Liver (tissue), 9 donors: Measurements from ENCODE around the gene CFAP299. TPM values are rescaled to one million over a fixed set of nuclear protein-coding genes. Genes with fewer than 3 reads are reported as not detected.

Source experiments
- DNase-seq: peaks from one replicate; pipeline ENCODE4 v3.0.0-alpha.2; 2017; ENCODE audit warnings: low spot score
- H3K27ac ChIP-seq, 2 donors: one replicate each; pipeline ENCODE4 v1.7.0; 2013; ENCODE audit warnings: inconsistent platforms in 2 of 2, low read length in 2 of 2, control low read depth in 1 of 2, low read depth in 1 of 2, mild to moderate bottlenecking in 1 of 2
- H3K27me3 ChIP-seq, 4 donors: one replicate each; pipeline versions ENCODE4 v1.6.1 to v1.7.0; 2013; ENCODE audit warnings: low read length in 3 of 4, inconsistent platforms in 1 of 4, mild to moderate bottlenecking in 1 of 4, moderate library complexity in 1 of 4; ENCODE audit not compliant: control insufficient read depth in 4 of 4, insufficient read depth in 4 of 4
- H3K36me3 ChIP-seq, 4 donors: one replicate each; pipeline versions ENCODE4 v1.6.1 to v1.7.0; 2013; ENCODE audit warnings: low read length in 3 of 4, mild to moderate bottlenecking in 3 of 4, low read depth in 1 of 4, moderate library complexity in 1 of 4; ENCODE audit not compliant: control insufficient read depth in 4 of 4, insufficient read depth in 3 of 4
- H3K4me1 ChIP-seq, 4 donors: one replicate each; pipeline versions ENCODE4 v1.6.1 to v1.7.0; 2013; ENCODE audit warnings: low read length in 3 of 4, mild to moderate bottlenecking in 3 of 4, moderate library complexity in 1 of 4; ENCODE audit not compliant: control insufficient read depth in 4 of 4, insufficient read depth in 4 of 4
- H3K4me3 ChIP-seq, 3 donors: one replicate each; pipeline versions ENCODE4 v1.6.1 to v1.7.0; 2013; ENCODE audit warnings: low read length in 3 of 3, control low read depth in 1 of 3, low read depth in 1 of 3, mild to moderate bottlenecking in 1 of 3
- H3K9ac ChIP-seq, 2 donors: one replicate each; pipeline ENCODE4 v1.7.0; 2013; ENCODE audit warnings: low read length in 2 of 2, mild to moderate bottlenecking in 2 of 2, moderate library complexity in 2 of 2, control low read depth in 1 of 2, low read depth in 1 of 2
- H3K9me3 ChIP-seq, 4 donors: one replicate each; pipeline versions ENCODE4 v1.6.1 to v1.7.0; 2013; ENCODE audit warnings: low read length in 3 of 4; ENCODE audit not compliant: control insufficient read depth in 4 of 4
- ATF3 ChIP-seq: IDR thresholded peaks from 2 replicates; pipeline ENCODE4 v1.6.1; 2016; ENCODE audit warnings: antibody characterized with exemption
- CTCF ChIP-seq: fragments of 150-350 bp; IDR thresholded peaks from 2 replicates; pipeline ENCODE4 v1.5.1; 2017; ENCODE audit warnings: improper control_type of control experiment, low read depth, low read length; ENCODE audit not compliant: missing input control
- EGR1 ChIP-seq, 2 donors: IDR thresholded peaks; 2 replicates each; pipeline ENCODE4 v1.6.1; 2016 to 2018; ENCODE audit warnings: antibody characterized with exemption in 2 of 2, low read depth in 2 of 2
- FOXA1 ChIP-seq: IDR thresholded peaks from 2 replicates; pipeline ENCODE4 v1.6.1; 2016; ENCODE audit warnings: antibody characterized with exemption
- FOXA2 ChIP-seq: IDR thresholded peaks from 2 replicates; pipeline ENCODE4 v1.6.1; 2016; ENCODE audit warnings: antibody characterized with exemption
- HNF4A ChIP-seq, 2 donors: conservative IDR thresholded peaks; 2 replicates each; pipeline ENCODE4 v1.6.1; 2016; ENCODE audit warnings: antibody characterized with exemption in 2 of 2, mild to moderate bottlenecking in 2 of 2
- HNF4G ChIP-seq: IDR thresholded peaks from 2 replicates; pipeline ENCODE4 v1.6.1; 2016; ENCODE audit warnings: antibody characterized with exemption
- MAX ChIP-seq: IDR thresholded peaks from 2 replicates; pipeline ENCODE4 v1.6.1; 2016; ENCODE audit warnings: antibody characterized with exemption
- NR2F2 ChIP-seq: IDR thresholded peaks from 2 replicates; pipeline ENCODE4 v1.6.1; 2016; ENCODE audit warnings: antibody characterized with exemption
- RAD21 ChIP-seq, 2 donors: IDR thresholded peaks; 2 replicates each; pipeline ENCODE4 v1.6.1; 2016; ENCODE audit warnings: antibody characterized with exemption in 2 of 2, mild to moderate bottlenecking in 2 of 2
- REST ChIP-seq: IDR thresholded peaks from 2 replicates; pipeline ENCODE4 v1.6.1; 2016; ENCODE audit warnings: antibody characterized with exemption, mild to moderate bottlenecking
- RXRA ChIP-seq, 2 donors: IDR thresholded peaks; 2 replicates each; pipeline ENCODE4 v1.6.1; 2017 to 2018; ENCODE audit warnings: antibody characterized with exemption in 2 of 2, mild to moderate bottlenecking in 1 of 2
- SP1 ChIP-seq: IDR thresholded peaks from 2 replicates; pipeline ENCODE4 v1.6.1; 2018; ENCODE audit warnings: antibody characterized with exemption, mild to moderate bottlenecking
- TAF1 ChIP-seq: conservative IDR thresholded peaks from 2 replicates; pipeline ENCODE4 v1.6.1; 2016; ENCODE audit warnings: antibody characterized with exemption, mild to moderate bottlenecking
- YY1 ChIP-seq: IDR thresholded peaks from 2 replicates; pipeline ENCODE4 v1.6.1; 2016; ENCODE audit warnings: antibody characterized with exemption, mild to moderate bottlenecking
- ZBTB33 ChIP-seq: IDR thresholded peaks from 2 replicates; pipeline ENCODE4 v1.6.1; 2016; ENCODE audit warnings: antibody characterized with exemption
- WGBS: extraction: QIAGEN DNeasy Blood & Tissue Kit; methylation state at CpG from one replicate; pipeline ENCODE4 v1.1.7; 2013; 5-methylcytosine and 5-hydroxymethylcytosine counted together
- polyA plus RNA-seq, 2 donors: library from polyadenylated mRNA; stranded (reverse) in 1 of 2; unstranded in 1 of 2; fragments of 200-250 nt in 1 of 2; fragments of >200 nt in 1 of 2; fragmentation: Nextera tagmentation in 1 of 2; extraction: Ambion mirVana in 1 of 2; gene quantifications; one replicate each; pipeline versions ENCODE4 v1.2.1 to v1.2.3, GENCODE V29; 2013 to 2015
- total RNA-seq, 2 donors: library from RNA; depleted of rRNA; stranded (reverse); fragments of >200 nt; gene quantifications; one replicate each; pipeline ENCODE4 v1.2.3, GENCODE V29; 2014
- donor health status: healthy.
- donor health status: healthy.
- donor health status: healthy.
- donor health status: healthy.
- donor health status: healthy.

CFAP299 gene
- total and polyA plus RNA-seq, 4 donors, result not detected

- Histone ChIP-seq H3K36me3 (no peaks in the 10 kb centered on the region), H3K27me3 (no peaks in the 10 kb centered on the region), H3K9ac (no peak overlapping the region), H3K4me1 (no peaks in the 10 kb centered on the region), H3K9me3 (no peaks in the 10 kb centered on the region), H3K4me3 (no peak overlapping the region), H3K27ac (no peak overlapping the region)
- no peak for DNase-seq
- no peak for TF ChIP-seq SP1
- no peak for TF ChIP-seq HNF4G
- TF ChIP-seq ATF3, result no peak
- no peak for TF ChIP-seq RAD21 (IDR thresholded peaks at IDR 0.05)
- TF ChIP-seq TAF1, result no peak
- no peak for TF ChIP-seq CTCF
- no peak for TF ChIP-seq FOXA2
- no peak for TF ChIP-seq MAX
- TF ChIP-seq NR2F2, result no peak
- no peak for TF ChIP-seq YY1
- no peak for TF ChIP-seq REST
- no peak for TF ChIP-seq RXRA (IDR thresholded peaks at IDR 0.05)
- TF ChIP-seq FOXA1, result no peak
Measured at GRCh38 chr4:80751200-80751599, 415.7 kb downstream of the CFAP299 start.

GRCh38 chr4:80767944-80768343, 432.4 kb downstream of the CFAP299 start:
- no peak for DNase-seq
- Histone ChIP-seq H3K9me3 (no peaks in the 10 kb centered on the region), H3K27ac (no peak overlapping the region), H3K4me3 (no peak overlapping the region), H3K9ac (no peak overlapping the region), H3K27me3 (no peaks in the 10 kb centered on the region), H3K4me1 (no peaks in the 10 kb centered on the region), H3K36me3 (no peaks in the 10 kb centered on the region)
- 77% methylated on average over 2 of the region's 2 CpGs for WGBS
- no peak for TF ChIP-seq HNF4A (conservative IDR thresholded peaks at IDR 0.05)

GRCh38 chr4:80776168-80776567, 440.6 kb downstream of the CFAP299 start:
- no peaks in the 10 kb centered on the region for H3K36me3 ChIP-seq
- H3K9ac ChIP-seq, result no peak overlapping the region
- no peaks in the 10 kb centered on the region for H3K27me3 ChIP-seq
- WGBS, result 58% methylated on average over 5 of the region's 5 CpGs
- no peak for DNase-seq
- H3K27ac ChIP-seq, result no peak overlapping the region
- no peak overlapping the region for H3K4me3 ChIP-seq
- H3K9me3 ChIP-seq, result no peaks in the 10 kb centered on the region
- no peaks in the 10 kb centered on the region for H3K4me1 ChIP-seq
- TF ChIP-seq EGR1 (IDR thresholded peaks at IDR 0.05; ENCODE audit: low read depth in 2 of 2) (no peak), ZBTB33 (no peak), MAX (no peak), YY1 (no peak), REST (no peak), SP1 (no peak), TAF1 (no peak)
